A549 treated with AZD2906 at 1 μM for 4 hours (cell line): Measurements from ENCODE around the gene HS3ST1. TPM values are rescaled to one million over a fixed set of nuclear protein-coding genes. Genes with fewer than 3 reads are reported as not detected.

Experiments used
- total RNA-seq: library from RNA; stranded (reverse); fragments of 200-300 nt; extraction: Qiagen RNA extraction; gene quantifications from 5 replicates; pipeline ENCODE4 v1.2.3, GENCODE V29; 2022

Gene HS3ST1
- total RNA-seq: 0.30 to 0.98 TPM (median 0.46 TPM) in 5 replicates

DNA sequence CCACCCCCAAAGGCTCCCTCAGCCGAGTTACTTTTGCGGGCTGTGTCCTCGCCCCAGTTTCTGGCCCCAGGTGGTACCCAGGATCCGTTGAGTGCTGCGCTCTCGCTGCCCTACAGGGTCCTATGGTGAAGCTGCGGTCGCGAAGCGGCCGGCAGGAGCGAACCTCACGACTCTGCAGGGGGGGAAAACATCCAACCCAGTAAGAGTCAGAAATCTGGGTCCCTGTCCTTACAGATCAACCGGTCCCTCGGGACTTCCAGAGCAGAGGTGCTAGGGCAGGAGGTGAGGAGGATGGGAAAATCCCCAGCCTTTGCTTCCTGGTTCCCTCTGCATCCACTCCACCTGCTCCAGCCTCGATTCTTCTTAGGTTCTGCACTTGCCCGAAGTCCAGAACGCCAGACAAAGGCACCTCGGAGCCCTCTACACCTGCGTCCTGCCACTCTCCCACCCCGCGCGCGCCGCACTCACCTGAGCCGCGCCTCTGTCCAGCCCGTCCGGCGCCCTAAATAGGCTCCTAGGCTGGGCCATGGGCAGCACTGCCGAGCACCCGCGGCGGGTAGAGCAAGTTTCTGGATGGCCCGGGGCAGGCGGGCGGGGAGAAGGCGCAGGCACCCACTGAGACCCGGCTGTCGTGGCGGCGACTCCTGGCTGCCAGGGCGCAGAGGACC is at the start of gene HS3ST1:
TSS of gene HS3ST1 (minus strand) at position 664 of the 668 bp plus-strand sequence. CDS start 28,889 bp downstream, outside the sequence.

